ENCODE results near the gene LGALSL.
"Not testable (repeated sequence)": the region's sequence is repeated elsewhere in the genome, so short reads cannot be mapped to it uniquely, and the experiment has no call there.

Gene LGALSL

GRCh38 chr2:64422466-64422865, 31.5 kb upstream of the LGALSL start:
- H3K9ac ChIP-seq (ENCODE audit: low read length) = no peak overlapping the region
- H3K27ac ChIP-seq (ENCODE audit: low read depth, low read length) = no peak overlapping the region
- no peaks in the 10 kb centered on the region for H3K27me3 ChIP-seq (ENCODE audit: control insufficient read depth, insufficient read depth, low read length)

GRCh38 chr2:64423303-64423702, 30.7 kb upstream of the LGALSL start:
- no peaks in the 10 kb centered on the region for H3K27me3 ChIP-seq (ENCODE audit: control insufficient read depth, insufficient read depth, low read length)
- H3K36me3 ChIP-seq (ENCODE audit: control insufficient read depth, insufficient read depth, low read length) = no peaks in the 10 kb centered on the region
- no peaks in the 10 kb centered on the region for H3K4me1 ChIP-seq (ENCODE audit: control insufficient read depth, insufficient read depth, low read length)
- H3K4me3 ChIP-seq (ENCODE audit: low read length) = no peak overlapping the region
- H3K27ac ChIP-seq (ENCODE audit: low read depth, low read length) = no peak overlapping the region
- H3K9ac ChIP-seq (ENCODE audit: low read length) = no peak overlapping the region

More at GRCh38 chr2:64422466-64422865, 31.5 kb upstream of the LGALSL start:
- no peaks in the 10 kb centered on the region for H3K4me1 ChIP-seq (ENCODE audit: control insufficient read depth, insufficient read depth, low read length)
- H3K36me3 ChIP-seq (ENCODE audit: control insufficient read depth, insufficient read depth, low read length) = no peaks in the 10 kb centered on the region
- no peak overlapping the region for H3K4me3 ChIP-seq (ENCODE audit: low read length)

GRCh38 chr2:64424416-64424987, 29.5 kb upstream of the LGALSL start:
- no peak overlapping the region for H3K9ac ChIP-seq (ENCODE audit: low read length)
- H3K27ac ChIP-seq (ENCODE audit: low read depth, low read length) = no peak overlapping the region
- H3K27me3 ChIP-seq (ENCODE audit: control insufficient read depth, insufficient read depth, low read length) = no peaks in the 10 kb centered on the region
- H3K4me3 ChIP-seq (ENCODE audit: low read length) = no peak overlapping the region
- H3K36me3 ChIP-seq (ENCODE audit: control insufficient read depth, insufficient read depth, low read length) = no peaks in the 10 kb centered on the region
- no peaks in the 10 kb centered on the region for H3K4me1 ChIP-seq (ENCODE audit: control insufficient read depth, insufficient read depth, low read length)

GRCh38 chr2:64426183-64426952, 27.6 kb upstream of the LGALSL start:
- Histone ChIP-seq H3K4me1 (ENCODE audit: control insufficient read depth, insufficient read depth, low read length) (no peaks in the 10 kb centered on the region), H3K27me3 (ENCODE audit: control insufficient read depth, insufficient read depth, low read length) (no peaks in the 10 kb centered on the region), H3K36me3 (ENCODE audit: control insufficient read depth, insufficient read depth, low read length) (no peaks in the 10 kb centered on the region), H3K27ac (ENCODE audit: low read depth, low read length) (no peak overlapping the region), H3K9ac (ENCODE audit: low read length) (no peak overlapping the region), H3K4me3 (ENCODE audit: low read length) (no peak overlapping the region)

GRCh38 chr2:64434039-64434657, 19.8 kb upstream of the LGALSL start:
- H3K4me1 ChIP-seq (ENCODE audit: control insufficient read depth, insufficient read depth, low read length) = no peaks in the 10 kb centered on the region
- no peaks in the 10 kb centered on the region for H3K36me3 ChIP-seq (ENCODE audit: control insufficient read depth, insufficient read depth, low read length)
- no peaks in the 10 kb centered on the region for H3K27me3 ChIP-seq (ENCODE audit: control insufficient read depth, insufficient read depth, low read length)
- H3K4me3 ChIP-seq (ENCODE audit: low read length) = no peak overlapping the region
- H3K27ac ChIP-seq (ENCODE audit: low read depth, low read length) = no peak overlapping the region
- no peak overlapping the region for H3K9ac ChIP-seq (ENCODE audit: low read length)

- no peaks in the 10 kb centered on the region for H3K36me3 ChIP-seq (ENCODE audit: control insufficient read depth, insufficient read depth, low read length)
- H3K4me1 ChIP-seq (ENCODE audit: control insufficient read depth, insufficient read depth, low read length) = no peaks in the 10 kb centered on the region
- H3K27ac ChIP-seq (ENCODE audit: low read depth, low read length) = no peak overlapping the region
- no peaks in the 10 kb centered on the region for H3K27me3 ChIP-seq (ENCODE audit: control insufficient read depth, insufficient read depth, low read length)
- no peak overlapping the region for H3K9ac ChIP-seq (ENCODE audit: low read length)
- no peak overlapping the region for H3K4me3 ChIP-seq (ENCODE audit: low read length)
Measured at GRCh38 chr2:64437883-64438282, 16.1 kb upstream of the LGALSL start.

GRCh38 chr2:64439194-64439593, 14.8 kb upstream of the LGALSL start:
- Histone ChIP-seq H3K9ac (ENCODE audit: low read length) (no peak overlapping the region), H3K36me3 (ENCODE audit: control insufficient read depth, insufficient read depth, low read length) (no peaks in the 10 kb centered on the region), H3K27ac (ENCODE audit: low read depth, low read length) (no peak overlapping the region), H3K4me3 (ENCODE audit: low read length) (no peak overlapping the region), H3K4me1 (ENCODE audit: control insufficient read depth, insufficient read depth, low read length) (no peaks in the 10 kb centered on the region), H3K27me3 (ENCODE audit: control insufficient read depth, insufficient read depth, low read length) (no peaks in the 10 kb centered on the region)

- Histone ChIP-seq H3K9ac (ENCODE audit: low read length) (no peak overlapping the region), H3K36me3 (ENCODE audit: control insufficient read depth, insufficient read depth, low read length) (no peaks in the 10 kb centered on the region), H3K27me3 (ENCODE audit: control insufficient read depth, insufficient read depth, low read length) (no peaks in the 10 kb centered on the region), H3K4me1 (ENCODE audit: control insufficient read depth, insufficient read depth, low read length) (no peaks in the 10 kb centered on the region), H3K27ac (ENCODE audit: low read depth, low read length) (no peak overlapping the region), H3K4me3 (ENCODE audit: low read length) (no peak overlapping the region)
Measured at GRCh38 chr2:64440843-64441242, 13.1 kb upstream of the LGALSL start.

GRCh38 chr2:64442277-64442676, 11.7 kb upstream of the LGALSL start:
- no peaks in the 10 kb centered on the region for H3K36me3 ChIP-seq (ENCODE audit: control insufficient read depth, insufficient read depth, low read length)
- H3K4me3 ChIP-seq (ENCODE audit: low read length) = no peak overlapping the region
- no peak overlapping the region for H3K9ac ChIP-seq (ENCODE audit: low read length)
- no peaks in the 10 kb centered on the region for H3K27me3 ChIP-seq (ENCODE audit: control insufficient read depth, insufficient read depth, low read length)
- H3K4me1 ChIP-seq (ENCODE audit: control insufficient read depth, insufficient read depth, low read length) = no peaks in the 10 kb centered on the region
- H3K27ac ChIP-seq (ENCODE audit: low read depth, low read length) = no peak overlapping the region

GRCh38 chr2:64442801-64443429, 11.0 kb upstream of the LGALSL start:
- no peak overlapping the region for H3K4me3 ChIP-seq (ENCODE audit: low read length)
- no peak overlapping the region for H3K27ac ChIP-seq (ENCODE audit: low read depth, low read length)
- H3K4me1 ChIP-seq (ENCODE audit: control insufficient read depth, insufficient read depth, low read length) = no peaks in the 10 kb centered on the region
- no peak overlapping the region for H3K9ac ChIP-seq (ENCODE audit: low read length)
- no peaks in the 10 kb centered on the region for H3K36me3 ChIP-seq (ENCODE audit: control insufficient read depth, insufficient read depth, low read length)
- H3K27me3 ChIP-seq (ENCODE audit: control insufficient read depth, insufficient read depth, low read length) = no peaks in the 10 kb centered on the region

- H3K9ac ChIP-seq (ENCODE audit: low read length); H3K27ac ChIP-seq (ENCODE audit: low read depth, low read length); H3K27me3 ChIP-seq (ENCODE audit: control insufficient read depth, insufficient read depth, low read length); H3K4me3 ChIP-seq (ENCODE audit: low read length); H3K36me3 ChIP-seq (ENCODE audit: control insufficient read depth, insufficient read depth, low read length); H3K4me1 ChIP-seq (ENCODE audit: control insufficient read depth, insufficient read depth, low read length): not testable (repeated sequence)
Measured at GRCh38 chr2:64445970-64446369, 8.0 kb upstream of the LGALSL start.

GRCh38 chr2:64447317-64448040, 6.5 kb upstream of the LGALSL start:
- no peak overlapping the region for H3K4me3 ChIP-seq (ENCODE audit: low read length)
- H3K9ac ChIP-seq (ENCODE audit: low read length) = no peak overlapping the region
- H3K36me3 ChIP-seq (ENCODE audit: control insufficient read depth, insufficient read depth, low read length) = no peaks in the 10 kb centered on the region
- no peaks in the 10 kb centered on the region for H3K4me1 ChIP-seq (ENCODE audit: control insufficient read depth, insufficient read depth, low read length)
- no peak overlapping the region for H3K27ac ChIP-seq (ENCODE audit: low read depth, low read length)
- no peaks in the 10 kb centered on the region for H3K27me3 ChIP-seq (ENCODE audit: control insufficient read depth, insufficient read depth, low read length)

All from rectal smooth muscle tissue (tissue), 1 donor.